GM06990 (cell line): Measurements from ENCODE around the gene CCSER1.
"Not testable (repeated sequence)": the region's sequence is repeated elsewhere in the genome, so short reads cannot be mapped to it uniquely, and the experiment has no call there.

ENCODE experiments used
- DNase-seq: peaks from one replicate; pipeline ENCODE4 v3.0.0-alpha.2; 2011; ENCODE audit not compliant: insufficient read length; ENCODE audit errors: extremely low read depth
- H3K27me3 ChIP-seq: replicated peaks from 2 replicates; pipeline ENCODE4 v1.6.0; 2011; ENCODE audit warnings: low read length; ENCODE audit not compliant: control insufficient read depth, insufficient read depth
- H3K36me3 ChIP-seq: 2 replicates; pipeline ENCODE4 v1.5.1; 2011; ENCODE audit warnings: low read length; ENCODE audit not compliant: control insufficient read depth, insufficient read depth
- H3K4me3 ChIP-seq: replicated peaks from 2 replicates; pipeline ENCODE4 v1.5.1; 2011; ENCODE audit warnings: low read depth, mild to moderate bottlenecking, control low read depth, low read length
- CTCF ChIP-seq: IDR thresholded peaks from 2 replicates; pipeline ENCODE4 v1.5.1; 2011; ENCODE audit warnings: low read length, control low read depth, mild to moderate bottlenecking, inconsistent platforms; ENCODE audit not compliant: insufficient read depth, poor library complexity, severe bottlenecking

The CCSER1 gene

GRCh38 chr4:90837241-90837640 lies 710.0 kb downstream of the CCSER1 start:
- DNase-seq: no peak
- Histone ChIP-seq H3K27me3 (no peaks in the 10 kb centered on the region), H3K4me3 (no peak overlapping the region), H3K36me3 (no peaks in the 10 kb centered on the region)
- no peak for TF ChIP-seq CTCF

GRCh38 chr4:90838859-90839258 lies 711.7 kb downstream of the CCSER1 start:
- not testable (repeated sequence) for H3K27me3 ChIP-seq, DNase-seq, H3K36me3 ChIP-seq, H3K4me3 ChIP-seq

DNA sequence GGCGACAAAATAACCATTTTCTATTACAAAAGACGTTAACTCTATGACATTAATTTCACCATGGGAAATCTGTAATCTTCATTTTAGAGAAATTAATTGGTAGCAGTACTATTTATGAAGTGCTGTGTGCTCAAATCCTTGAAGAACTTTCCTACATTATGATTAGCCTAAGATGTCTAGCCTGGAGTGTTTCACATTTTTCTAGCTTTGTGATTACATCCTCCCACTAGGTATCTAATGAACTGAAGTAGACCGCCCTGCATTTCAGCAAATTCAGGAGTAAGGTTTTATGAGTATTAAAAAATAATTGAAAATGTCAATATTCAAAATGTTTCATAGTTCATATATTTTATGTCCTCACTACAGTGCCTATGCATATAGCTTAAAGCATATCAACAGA lies 713.1 kb downstream of the CCSER1 start:
- Histone ChIP-seq H3K36me3 (no peaks in the 10 kb centered on the region), H3K4me3 (no peak overlapping the region), H3K27me3 (no peaks in the 10 kb centered on the region)
- DNase-seq: no peak
- no peak for TF ChIP-seq CTCF

DNA sequence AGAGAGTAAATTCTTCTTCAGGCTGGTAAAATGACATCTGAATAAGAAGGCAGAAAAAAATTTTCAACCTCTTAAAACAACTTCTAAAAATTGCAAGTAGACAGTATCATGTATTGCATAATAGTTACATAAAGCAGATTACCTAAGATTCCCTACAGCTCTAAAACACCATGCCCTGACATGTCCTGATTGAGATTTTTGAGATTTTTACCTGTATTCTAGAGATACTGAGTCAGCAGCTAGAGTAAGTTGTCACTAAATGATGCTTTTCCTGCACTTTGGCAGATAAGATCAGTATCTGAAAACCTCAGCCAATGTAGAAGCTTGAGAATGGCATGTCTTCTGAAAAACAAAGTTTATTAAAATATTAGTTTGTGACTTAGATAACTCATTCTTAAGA lies 713.6 kb downstream of the CCSER1 start:
- DNase-seq: no peak
- Histone ChIP-seq H3K4me3 (no peak overlapping the region), H3K36me3 (no peaks in the 10 kb centered on the region)

DNA sequence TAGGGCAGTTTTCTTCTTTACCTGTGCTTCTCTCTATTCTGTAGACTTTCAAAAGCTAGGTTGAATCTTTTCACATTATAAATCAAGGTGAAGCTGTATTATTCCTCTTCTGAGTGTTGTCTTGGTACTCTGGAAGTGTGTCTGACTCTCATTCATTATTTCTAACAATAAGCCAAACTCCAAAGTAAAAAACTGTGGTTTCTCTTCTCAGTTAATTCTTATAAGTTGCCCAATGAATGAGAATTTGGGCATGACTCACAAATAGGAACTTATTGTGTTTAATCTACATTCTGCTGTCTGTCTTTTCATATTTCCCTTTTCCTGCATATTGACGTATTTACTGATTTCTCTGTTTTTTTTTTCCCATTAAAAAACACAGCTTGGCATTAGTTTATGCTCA lies 714.5 kb downstream of the CCSER1 start:
- TF ChIP-seq CTCF: no peak
- no peaks in the 10 kb centered on the region for H3K36me3 ChIP-seq
- DNase-seq: no peak
- H3K4me3 ChIP-seq: no peak overlapping the region
- H3K27me3 ChIP-seq: no peaks in the 10 kb centered on the region

More for the DNA sequence above, 713.6 kb downstream of the CCSER1 start:
- H3K27me3 ChIP-seq: no peaks in the 10 kb centered on the region
- TF ChIP-seq CTCF: no peak

DNA sequence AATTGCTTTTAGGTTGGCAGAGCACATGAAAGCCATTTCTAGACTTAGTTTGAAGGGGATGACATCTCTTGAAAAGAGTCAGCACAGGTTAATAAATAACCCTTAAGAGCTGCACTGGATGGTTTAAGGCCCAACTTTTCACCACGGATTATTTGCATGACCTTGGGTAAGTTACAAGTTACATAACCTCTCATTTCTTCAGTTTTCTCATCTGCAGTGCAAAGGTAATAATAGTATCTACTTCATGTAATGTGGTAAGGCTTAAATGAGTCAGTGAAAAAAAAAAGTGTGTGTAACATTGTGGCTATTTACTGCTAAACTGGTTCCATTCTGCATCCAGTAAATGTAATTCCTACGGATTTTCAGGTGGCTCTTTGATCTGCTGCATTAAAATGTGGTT lies 715.8 kb downstream of the CCSER1 start:
- no peak for TF ChIP-seq CTCF
- no peak for DNase-seq
- H3K27me3 ChIP-seq: no peaks in the 10 kb centered on the region
- H3K4me3 ChIP-seq: no peak overlapping the region
- H3K36me3 ChIP-seq: no peaks in the 10 kb centered on the region
